Measurements from ENCODE around the gene DEFB132. TPM values are rescaled to one million over a fixed set of nuclear protein-coding genes. Genes with fewer than 3 reads are reported as not detected.
"Not testable (repeated sequence)": the region's sequence is repeated elsewhere in the genome, so short reads cannot be mapped to it uniquely, and the experiment has no call there.

Gene DEFB132
- total RNA-seq, 4 donors from 2014 or later: 0.66 TPM; not detected in 3

DNA sequence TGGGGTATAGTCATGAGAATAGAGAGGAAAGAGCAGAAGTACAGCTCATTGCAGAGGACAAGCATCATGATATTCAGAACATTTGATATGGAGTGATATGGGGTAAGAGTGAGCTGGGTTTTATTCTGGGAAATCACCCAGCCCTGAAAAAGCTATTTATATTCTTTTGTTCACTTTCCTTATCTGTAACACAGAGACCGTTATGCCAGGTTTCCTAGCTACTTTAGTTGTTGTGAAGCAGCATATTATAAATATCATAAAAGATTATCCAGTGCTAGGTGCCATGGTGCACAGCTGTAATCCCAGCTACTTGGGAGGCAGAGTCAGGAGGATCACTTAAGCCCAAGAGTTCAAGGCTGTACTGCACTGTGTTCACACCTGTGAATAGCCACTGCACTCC is 40.3 kb upstream of the DEFB132 start:
- TF ChIP-seq POLR2A (IDR thresholded peaks at IDR 0.05): no peak
- TF ChIP-seq EP300 (IDR thresholded peaks at IDR 0.05): no peak
- TF ChIP-seq, protein P1, sequence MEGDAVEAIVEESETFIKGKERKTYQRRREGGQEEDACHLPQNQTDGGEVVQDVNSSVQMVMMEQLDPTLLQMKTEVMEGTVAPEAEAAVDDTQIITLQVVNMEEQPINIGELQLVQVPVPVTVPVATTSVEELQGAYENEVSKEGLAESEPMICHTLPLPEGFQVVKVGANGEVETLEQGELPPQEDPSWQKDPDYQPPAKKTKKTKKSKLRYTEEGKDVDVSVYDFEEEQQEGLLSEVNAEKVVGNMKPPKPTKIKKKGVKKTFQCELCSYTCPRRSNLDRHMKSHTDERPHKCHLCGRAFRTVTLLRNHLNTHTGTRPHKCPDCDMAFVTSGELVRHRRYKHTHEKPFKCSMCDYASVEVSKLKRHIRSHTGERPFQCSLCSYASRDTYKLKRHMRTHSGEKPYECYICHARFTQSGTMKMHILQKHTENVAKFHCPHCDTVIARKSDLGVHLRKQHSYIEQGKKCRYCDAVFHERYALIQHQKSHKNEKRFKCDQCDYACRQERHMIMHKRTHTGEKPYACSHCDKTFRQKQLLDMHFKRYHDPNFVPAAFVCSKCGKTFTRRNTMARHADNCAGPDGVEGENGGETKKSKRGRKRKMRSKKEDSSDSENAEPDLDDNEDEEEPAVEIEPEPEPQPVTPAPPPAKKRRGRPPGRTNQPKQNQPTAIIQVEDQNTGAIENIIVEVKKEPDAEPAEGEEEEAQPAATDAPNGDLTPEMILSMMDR (IDR thresholded peaks at IDR 0.05): no peak

DNA sequence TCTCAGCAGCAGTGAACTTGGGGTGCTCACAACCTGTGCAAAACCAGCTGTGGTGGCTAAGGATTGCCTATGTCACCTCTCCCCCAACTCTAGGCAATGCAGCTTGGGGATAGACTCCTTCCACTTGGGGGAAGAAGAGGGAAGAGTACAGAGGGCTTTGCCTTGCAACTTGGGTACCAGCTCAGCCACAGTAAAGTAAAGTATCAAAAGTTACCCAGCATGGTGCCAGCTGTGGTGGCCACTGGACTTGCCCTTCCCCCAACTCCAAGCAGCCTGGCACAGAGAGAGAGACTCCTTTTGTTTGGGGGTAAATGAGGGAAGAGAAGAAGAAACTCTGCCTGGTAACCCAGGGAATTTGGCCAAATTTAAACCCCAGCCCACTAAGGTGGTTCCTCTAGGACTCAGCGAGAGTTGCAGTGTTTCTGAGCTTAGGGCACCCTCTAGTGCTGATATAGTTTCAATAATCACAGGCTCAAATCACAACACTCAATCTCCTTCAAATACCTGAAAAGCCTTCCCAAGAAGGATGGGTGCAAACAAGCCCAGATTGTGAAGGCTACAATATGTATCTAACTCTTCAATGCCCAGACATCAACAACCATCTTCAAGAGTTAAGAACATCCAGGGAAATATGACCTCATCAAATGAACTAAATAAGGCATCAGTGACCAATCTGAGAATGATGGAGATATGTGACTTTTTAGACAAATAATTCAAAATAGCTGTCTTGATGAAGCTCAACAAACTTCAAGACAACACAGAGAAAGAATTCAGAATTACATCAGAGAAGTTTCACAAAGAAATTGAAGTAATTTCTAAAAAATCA is 38.0 kb upstream of the DEFB132 start:
- no peaks in the 10 kb centered on the region for H3K9me3 ChIP-seq
- 0 to 20% methylated on average over 1 of the region's 1 CpG for WGBS, 2 donors

More for the DNA sequence above, 40.3 kb upstream of the DEFB132 start:
- WGBS, 2 donors: 79 to 81% methylated on average over 1 of the region's 1 CpG
- H3K36me3 ChIP-seq: no peaks in the 10 kb centered on the region
- H3K9me3 ChIP-seq: no peaks in the 10 kb centered on the region
- peaks cover 0 to 3% of the 10 kb centered on the region in 2 donors for H3K27me3 ChIP-seq
- H3K4me1 ChIP-seq: no peaks in the 10 kb centered on the region
- no peak for DNase-seq (ENCODE audit: low spot score in 2 of 2)
- no peak overlapping the region for H3K27ac ChIP-seq
- H3K4me3 ChIP-seq: no peak overlapping the region

DNA sequence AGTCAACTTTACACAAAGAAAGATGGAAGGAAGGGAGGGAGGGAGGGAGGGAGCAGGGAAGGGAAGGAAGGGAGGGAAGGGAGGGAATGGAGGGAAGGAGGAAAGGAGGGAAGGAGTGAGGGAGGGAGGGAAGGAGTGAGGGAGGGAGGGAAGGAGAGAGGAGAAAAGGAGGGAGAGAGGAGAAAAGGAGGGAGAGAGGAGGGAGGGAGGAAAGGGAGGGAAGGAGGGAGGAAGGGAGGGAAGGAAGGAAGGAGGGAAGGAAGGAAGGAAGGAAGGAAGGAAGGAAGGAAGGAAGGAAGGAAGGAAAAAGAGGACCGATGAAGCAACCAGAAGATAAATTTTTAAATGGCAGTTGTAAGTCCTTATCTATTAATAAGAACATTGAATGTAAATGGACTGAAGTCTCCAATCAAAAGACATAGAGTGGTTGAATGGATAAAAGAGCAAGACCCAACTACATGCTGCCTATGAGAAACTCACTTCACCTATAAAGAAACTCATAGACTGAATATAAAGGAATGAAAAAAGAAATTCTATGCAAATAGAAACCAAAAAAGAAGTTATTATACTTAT is 36.2 kb upstream of the DEFB132 start:
- Histone ChIP-seq H3K27ac (no peak overlapping the region), H3K27me3 (peaks cover 0 to 8% of the 10 kb centered on the region in 2 donors), H3K36me3 (no peaks in the 10 kb centered on the region), H3K9me3 (no peaks in the 10 kb centered on the region), H3K4me3 (no peak overlapping the region), H3K4me1 (no peaks in the 10 kb centered on the region)
- no peak for DNase-seq (ENCODE audit: low spot score in 2 of 2)
- TF ChIP-seq, protein P1 (IDR thresholded peaks at IDR 0.05): no peak
- TF ChIP-seq POLR2A (IDR thresholded peaks at IDR 0.05): no peak
- TF ChIP-seq EP300 (IDR thresholded peaks at IDR 0.05): no peak
- WGBS, 2 donors: 46 to 73% methylated on average over 1 of the region's 1 CpG

More for the DNA sequence above, 38.0 kb upstream of the DEFB132 start:
- Histone ChIP-seq H3K4me3 (no peak overlapping the region), H3K27me3 (peaks cover 0 to 4% of the 10 kb centered on the region in 2 donors), H3K4me1 (no peaks in the 10 kb centered on the region), H3K27ac (no peak overlapping the region), H3K36me3 (no peaks in the 10 kb centered on the region)
- DNase-seq (ENCODE audit: low spot score in 2 of 2): no peak
- TF ChIP-seq, protein P1 (IDR thresholded peaks at IDR 0.05): no peak

DNA sequence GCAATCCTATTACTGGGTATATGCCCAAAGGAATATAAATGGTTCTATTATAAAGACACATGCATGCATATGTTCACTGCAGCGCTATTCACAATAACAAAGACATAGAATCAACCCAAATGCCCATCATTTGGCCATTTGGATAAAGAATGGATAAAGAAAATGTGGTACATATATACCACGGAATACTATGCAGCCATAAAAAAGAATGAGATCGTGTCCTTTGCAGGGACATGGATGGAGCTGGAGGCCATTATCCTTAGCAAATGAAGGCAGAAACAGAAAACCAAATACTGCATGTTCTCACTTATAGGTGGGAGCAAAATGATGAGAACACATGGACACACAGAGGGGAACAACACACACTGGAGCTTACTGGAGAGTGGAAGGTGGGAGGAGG is 31.6 kb upstream of the DEFB132 start:
- WGBS, 2 donors: 79 to 85% methylated on average over 3 of the region's 3 CpGs
- not testable (repeated sequence) for H3K36me3 ChIP-seq; H3K4me1 ChIP-seq; H3K27ac ChIP-seq; H3K9me3 ChIP-seq; H3K27me3 ChIP-seq; H3K4me3 ChIP-seq; DNase-seq (ENCODE audit: low spot score in 2 of 2)

DNA sequence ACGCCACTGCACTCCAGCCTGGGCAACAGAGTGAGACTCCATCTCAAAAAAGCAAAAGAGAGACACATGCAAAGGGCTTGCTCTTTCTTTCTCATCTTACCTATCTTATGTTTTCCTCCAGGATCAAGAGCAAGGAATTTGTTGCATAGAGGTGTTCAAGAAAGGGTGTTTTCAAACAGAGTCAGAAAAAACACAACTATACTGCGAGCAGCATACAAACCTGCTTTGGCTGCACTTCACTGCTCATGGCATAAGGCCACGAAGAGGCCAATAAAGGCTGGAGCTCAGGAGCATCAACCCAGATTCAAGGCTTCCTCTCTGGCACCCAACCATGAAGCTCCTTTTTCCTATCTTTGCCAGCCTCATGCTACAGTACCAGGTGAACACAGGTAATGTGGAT is 30.6 kb upstream of the DEFB132 start, which contains the start of gene DEFB129:
TSS of gene DEFB129 (plus strand) at position 301 of the 400 bp plus-strand sequence. CDS start at position 332, 31 bp downstream.
- Histone ChIP-seq H3K4me3 (no peak within 1 kb of the TSS), H3K27me3 (peaks cover 0 to 5% of the 10 kb centered on the region in 2 donors), H3K36me3 (no peaks in the 10 kb centered on the region), H3K4me1 (no peaks in the 10 kb centered on the region), H3K9me3 (no peaks in the 10 kb centered on the region), H3K27ac (no peak within 1 kb of the TSS)
- TF ChIP-seq, protein P1 (IDR thresholded peaks at IDR 0.05): no peak
- TF ChIP-seq POLR2A (IDR thresholded peaks at IDR 0.05): no peak
- no peak for TF ChIP-seq EP300 (IDR thresholded peaks at IDR 0.05)
- DNase-seq (ENCODE audit: low spot score in 2 of 2): no peak
- WGBS, 2 donors: 82 to 91% methylated on average over 3 of the region's 3 CpGs

All from tibial nerve (tissue), 4 donors.